Dendritic cell treated with granulocyte-macrophage colony-stimulating factor and Interleukin-4, amounts not matched to agents 40 ng/mL and 50 ng/mL, for 4 days (primary cell): ENCODE results near the gene M6PR.

Experiments used
- H3K27ac Mint-ChIP-seq: one replicate; pipeline ENCODE4 v1.8.0; 2022; ENCODE audit warnings: mild to moderate bottlenecking, mixed read lengths
- H3K27me3 Mint-ChIP-seq: one replicate; pipeline ENCODE4 v1.8.0; 2022; ENCODE audit warnings: mild to moderate bottlenecking, mixed read lengths
- H3K36me3 Mint-ChIP-seq: one replicate; pipeline ENCODE4 v1.8.0; 2022; ENCODE audit warnings: low read depth, mixed read lengths
- H3K4me1 Mint-ChIP-seq: one replicate; pipeline ENCODE4 v1.8.0; 2022; ENCODE audit warnings: low read depth, mixed read lengths
- H3K4me3 Mint-ChIP-seq: one replicate; pipeline ENCODE4 v1.8.0; 2022; ENCODE audit warnings: mild to moderate bottlenecking, moderate library complexity, mixed read lengths
- H3K9me3 Mint-ChIP-seq: one replicate; pipeline ENCODE4 v1.8.0; 2022; ENCODE audit warnings: mixed read lengths
- intact Hi-C: fragments of 100-400 bp; cut with micrococcal nuclease; formaldehyde crosslinking; loops from one replicate; pipeline ENCODE4 v1.15.0; 2022

Gene M6PR

DNA sequence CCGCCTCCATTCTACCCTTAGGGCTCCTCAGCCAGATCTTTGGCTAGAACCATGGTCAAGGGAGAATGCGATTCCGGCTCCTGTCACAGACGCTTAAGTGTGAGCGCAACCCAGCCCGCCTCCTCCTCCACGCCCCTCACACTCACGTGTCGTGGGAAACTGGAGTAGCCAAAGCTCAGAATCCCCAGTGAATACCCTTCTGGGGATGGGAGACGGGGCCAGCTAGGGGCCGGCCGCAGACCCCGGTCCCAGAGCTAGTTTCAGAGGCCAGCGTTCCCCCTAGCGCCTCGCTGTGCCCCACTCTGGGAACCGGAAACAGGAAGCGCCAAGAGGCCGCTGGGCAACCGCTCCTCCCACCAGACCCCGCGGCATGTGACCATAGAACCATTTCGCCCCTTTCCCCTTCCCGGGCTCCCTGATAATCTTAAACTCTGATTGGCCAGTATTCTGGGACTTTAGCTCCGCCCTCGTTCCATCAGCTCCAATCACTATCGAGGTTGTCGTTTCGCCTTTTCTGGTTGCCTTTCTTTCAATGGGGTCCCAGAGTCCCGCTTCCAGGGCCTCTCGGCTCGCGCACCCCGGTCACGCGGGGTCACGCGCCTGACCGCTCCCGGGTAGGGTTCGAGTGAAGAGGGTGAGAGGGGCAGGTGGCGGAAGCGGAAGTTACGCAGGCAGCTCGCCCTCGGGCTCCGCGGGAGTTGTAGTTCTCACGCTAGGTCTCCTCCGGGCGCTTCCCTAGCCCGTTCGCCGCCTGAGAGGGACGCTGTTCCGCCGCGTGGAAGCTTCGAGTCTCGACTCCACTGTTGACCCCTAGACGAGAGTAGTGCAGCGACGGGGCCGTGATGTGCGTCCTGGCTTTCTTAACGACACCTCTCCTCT, at the start of gene M6PR:
M6PR (minus strand) TSS at position 304 of the 879 bp plus-strand sequence. CDS start 3,241 bp downstream, outside the sequence.
- H3K4me3 Mint-ChIP-seq = peak within 1 kb of the TSS; percentile 93
- intact Hi-C loops = loop anchor here (2.0 to 5.0 kb wide), 2 partner anchors 35 to 38 kb away; partner anchors contain the start of genes KLRG1 and PHC1
- H3K27ac Mint-ChIP-seq = peak within 1 kb of the TSS; percentile 93
- peaks cover 11% of the 10 kb centered on the region for H3K9me3 Mint-ChIP-seq
- H3K4me1 Mint-ChIP-seq = peaks cover 31% of the 10 kb centered on the region
- H3K27me3 Mint-ChIP-seq = no peaks in the 10 kb centered on the region
- H3K36me3 Mint-ChIP-seq = peaks cover 60% of the 10 kb centered on the region

GRCh38 chr12:8996682-8997405, 47.4 kb upstream of the M6PR start:
- no peak overlapping the region for H3K4me3 Mint-ChIP-seq
- intact Hi-C loops = no loop called here
- H3K4me1 Mint-ChIP-seq = peaks cover 34% of the 10 kb centered on the region
- no peaks in the 10 kb centered on the region for H3K9me3 Mint-ChIP-seq
- no peaks in the 10 kb centered on the region for H3K36me3 Mint-ChIP-seq
- H3K27me3 Mint-ChIP-seq = no peaks in the 10 kb centered on the region
- H3K27ac Mint-ChIP-seq = peak overlapping the region; percentile 61

DNA sequence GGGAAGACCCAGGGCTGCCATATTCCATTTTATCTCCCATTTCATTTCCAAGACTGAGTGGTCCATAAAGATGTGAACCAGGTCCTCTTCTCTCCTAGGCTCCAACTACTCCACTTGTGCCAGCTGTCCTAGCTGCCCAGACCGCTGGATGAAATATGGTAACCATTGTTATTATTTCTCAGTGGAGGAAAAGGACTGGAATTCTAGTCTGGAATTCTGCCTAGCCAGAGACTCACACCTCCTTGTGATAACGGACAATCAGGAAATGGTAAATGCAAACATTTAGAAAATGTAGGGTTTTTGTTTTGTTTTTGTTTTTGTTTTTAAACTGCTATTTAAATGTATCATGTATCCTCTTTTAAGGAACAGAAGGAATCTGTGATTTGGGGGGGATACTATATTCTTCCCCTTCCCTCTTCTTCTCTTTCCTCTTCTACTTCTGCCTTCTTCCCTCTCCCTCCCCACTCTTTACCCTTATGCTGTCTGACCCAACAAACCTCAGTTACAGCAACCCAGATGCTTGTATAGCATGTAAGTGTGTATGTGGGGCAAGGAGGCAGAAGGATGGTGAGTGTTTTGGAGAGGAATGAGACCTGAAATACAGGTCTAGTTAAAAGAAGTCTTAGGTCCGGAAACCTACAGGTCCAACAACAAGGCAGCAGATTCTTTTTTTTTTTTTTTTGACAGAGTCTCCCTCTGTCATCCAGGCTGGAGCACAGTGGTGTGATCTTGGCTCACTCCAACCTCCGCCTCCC, 45.8 kb upstream of the M6PR start:
- Mint-ChIP-seq H3K27ac (peak overlapping the region; percentile 61), H3K4me3 (no peak overlapping the region), H3K9me3 (no peaks in the 10 kb centered on the region), H3K4me1 (peaks cover 35% of the 10 kb centered on the region), H3K27me3 (no peaks in the 10 kb centered on the region), H3K36me3 (no peaks in the 10 kb centered on the region)
- intact Hi-C loops = no loop called here

GRCh38 chr12:8993827-8994226, 44.4 kb upstream of the M6PR start:
- Mint-ChIP-seq H3K4me1 (peaks cover 42% of the 10 kb centered on the region), H3K4me3 (no peak overlapping the region), H3K27me3 (no peaks in the 10 kb centered on the region), H3K9me3 (no peaks in the 10 kb centered on the region), H3K36me3 (no peaks in the 10 kb centered on the region), H3K27ac (no peak overlapping the region)
- intact Hi-C loops = no loop called here

GRCh38 chr12:8991371-8992345, 42.2 kb upstream of the M6PR start:
- Mint-ChIP-seq H3K9me3 (no peaks in the 10 kb centered on the region), H3K4me1 (peaks cover 54% of the 10 kb centered on the region), H3K27ac (no peak overlapping the region), H3K36me3 (no peaks in the 10 kb centered on the region), H3K27me3 (no peaks in the 10 kb centered on the region), H3K4me3 (no peak overlapping the region)
- intact Hi-C loops = no loop called here

DNA sequence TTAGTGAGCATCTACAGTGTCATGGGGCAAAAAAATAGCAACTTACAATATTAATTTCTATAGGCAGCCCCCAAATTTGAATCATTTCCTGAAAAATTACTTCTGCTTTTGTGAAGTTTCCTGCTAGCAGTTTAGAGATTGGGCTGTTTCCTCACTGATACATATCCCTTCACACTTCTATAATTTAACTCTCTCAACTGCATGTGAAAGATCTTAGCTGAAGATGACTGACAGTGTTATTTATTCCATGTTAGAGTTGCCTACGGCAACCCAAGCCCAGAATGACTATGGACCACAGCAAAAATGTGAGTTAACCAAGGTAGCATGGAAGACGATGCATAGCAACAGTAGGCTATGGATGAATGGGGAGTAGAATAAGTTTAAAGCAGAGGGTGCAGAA, 40.0 kb upstream of the M6PR start, which contains the start of gene KLRG1:
KLRG1 (plus strand) TSS at position 134 of the 400 bp plus-strand sequence; CDS start at position 224, 90 bp downstream.
- H3K9me3 Mint-ChIP-seq = no peaks in the 10 kb centered on the region
- H3K27me3 Mint-ChIP-seq = no peaks in the 10 kb centered on the region
- peaks cover 56% of the 10 kb centered on the region for H3K4me1 Mint-ChIP-seq
- H3K4me3 Mint-ChIP-seq = no peak within 1 kb of the TSS
- no peaks in the 10 kb centered on the region for H3K36me3 Mint-ChIP-seq
- intact Hi-C loops = loop anchor here (5.0 kb wide), 1 partner anchor 37 kb away; no protein-coding TSS in a partner anchor
- H3K27ac Mint-ChIP-seq = peak within 1 kb of the TSS; percentile 58

- intact Hi-C loops = loop anchor here (5.0 kb wide), 1 partner anchor 35 kb away; no protein-coding TSS in a partner anchor
- H3K9me3 Mint-ChIP-seq = no peaks in the 10 kb centered on the region
- H3K27ac Mint-ChIP-seq = peak overlapping the region; percentile 68
- no peak overlapping the region for H3K4me3 Mint-ChIP-seq
- H3K36me3 Mint-ChIP-seq = no peaks in the 10 kb centered on the region
- no peaks in the 10 kb centered on the region for H3K27me3 Mint-ChIP-seq
- peaks cover 56% of the 10 kb centered on the region for H3K4me1 Mint-ChIP-seq
These were observed 38.2 kb upstream of the M6PR start for GRCh38 chr12:8987685-8988084.

- intact Hi-C loops = loop anchor here (5.0 kb wide), 1 partner anchor 35 kb away; no protein-coding TSS in a partner anchor
- H3K27ac Mint-ChIP-seq = peak overlapping the region; percentile 68
- no peaks in the 10 kb centered on the region for H3K36me3 Mint-ChIP-seq
- no peak overlapping the region for H3K4me3 Mint-ChIP-seq
- H3K4me1 Mint-ChIP-seq = peaks cover 52% of the 10 kb centered on the region
- no peaks in the 10 kb centered on the region for H3K9me3 Mint-ChIP-seq
- H3K27me3 Mint-ChIP-seq = no peaks in the 10 kb centered on the region
These were observed 37.7 kb upstream of the M6PR start for GRCh38 chr12:8987163-8987562.

DNA sequence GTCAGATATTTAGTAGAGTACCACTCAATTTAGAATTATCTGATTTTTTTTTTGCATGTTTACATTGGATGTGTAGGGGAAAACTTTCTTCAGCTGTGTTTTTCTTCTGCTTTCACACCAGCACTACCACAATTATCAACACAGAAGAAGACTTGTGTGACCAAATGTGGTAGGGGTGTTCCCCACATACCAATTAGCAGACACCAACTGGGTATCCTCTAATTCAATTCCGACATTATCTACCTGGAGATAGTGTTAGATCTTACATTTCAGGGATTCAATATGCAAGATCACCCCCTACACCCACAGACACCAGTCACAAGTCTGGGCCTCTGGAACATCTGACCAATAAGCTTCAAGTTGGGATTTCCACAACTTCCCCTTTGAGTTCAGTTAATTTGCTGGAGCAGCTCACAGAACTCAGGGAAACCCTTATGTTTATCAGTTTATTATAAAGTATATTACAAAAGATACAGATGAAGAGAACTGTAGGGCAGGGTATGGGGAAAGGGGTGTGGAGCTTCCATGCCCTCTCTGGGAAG, 35.8 kb upstream of the M6PR start:
- Mint-ChIP-seq H3K4me3 (no peak overlapping the region), H3K36me3 (no peaks in the 10 kb centered on the region), H3K9me3 (peaks cover 6% of the 10 kb centered on the region), H3K27ac (no peak overlapping the region), H3K27me3 (no peaks in the 10 kb centered on the region), H3K4me1 (peaks cover 48% of the 10 kb centered on the region)
- intact Hi-C loops = loop anchor here (5.0 kb wide), 1 partner anchor 33 kb away; no protein-coding TSS in a partner anchor

DNA sequence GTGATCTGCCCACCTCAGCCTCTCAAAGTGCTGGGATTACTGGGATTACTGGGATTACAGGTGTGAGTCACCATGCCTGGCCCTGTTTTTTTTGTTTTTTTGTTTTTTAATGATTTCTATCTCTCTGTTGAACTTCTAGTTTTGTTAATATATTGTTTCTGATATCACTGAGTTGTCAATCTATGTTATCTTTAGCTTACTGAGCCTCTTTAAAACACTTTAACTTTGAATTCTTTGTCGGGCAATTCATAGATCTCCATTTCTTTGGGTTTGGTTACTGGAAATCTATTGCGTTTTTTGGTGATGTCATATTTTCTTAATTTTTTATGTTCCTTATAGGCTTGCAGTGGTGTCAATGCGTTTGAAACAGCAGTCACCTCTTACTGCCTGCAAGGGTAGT, 30.7 kb upstream of the M6PR start:
- Mint-ChIP-seq H3K9me3 (peaks cover 27% of the 10 kb centered on the region), H3K36me3 (no peaks in the 10 kb centered on the region), H3K27ac (no peak overlapping the region), H3K27me3 (no peaks in the 10 kb centered on the region), H3K4me3 (no peak overlapping the region), H3K4me1 (peaks cover 3% of the 10 kb centered on the region)
- intact Hi-C loops = no loop called here

- no peaks in the 10 kb centered on the region for H3K36me3 Mint-ChIP-seq
- H3K27ac Mint-ChIP-seq = no peak overlapping the region
- intact Hi-C loops = no loop called here
- H3K4me1 Mint-ChIP-seq = no peaks in the 10 kb centered on the region
- peaks cover 34% of the 10 kb centered on the region for H3K9me3 Mint-ChIP-seq
- no peak overlapping the region for H3K4me3 Mint-ChIP-seq
- H3K27me3 Mint-ChIP-seq = no peaks in the 10 kb centered on the region
These were observed 21.0 kb upstream of the M6PR start for GRCh38 chr12:8970432-8970831.

GRCh38 chr12:8969861-8970411, 20.5 kb upstream of the M6PR start:
- intact Hi-C loops = no loop called here
- no peak overlapping the region for H3K27ac Mint-ChIP-seq
- H3K36me3 Mint-ChIP-seq = no peaks in the 10 kb centered on the region
- no peak overlapping the region for H3K4me3 Mint-ChIP-seq
- peaks cover 34% of the 10 kb centered on the region for H3K9me3 Mint-ChIP-seq
- H3K4me1 Mint-ChIP-seq = no peaks in the 10 kb centered on the region
- no peaks in the 10 kb centered on the region for H3K27me3 Mint-ChIP-seq
